MM.1S (cell line): ENCODE measurements around the gene DUSP28.
"Not testable (repeated sequence)": the region's sequence is repeated elsewhere in the genome, so short reads cannot be mapped to it uniquely, and the experiment has no call there.

Experiments used
- DNase-seq: peaks from one replicate; pipeline ENCODE4 v3.0.0-alpha.2; 2015
- H2AFZ ChIP-seq: fragments of 300-600 bp; sonication (generic); 2 replicates; pipeline ENCODE4 v1.6.0; 2016; ENCODE audit warnings: antibody characterized with exemption, low read length
- H3F3A ChIP-seq: fragments of 300-600 bp; sonication (generic); 2 replicates; pipeline ENCODE4 v1.6.1; 2016; ENCODE audit warnings: mild to moderate bottlenecking, antibody characterized with exemption, low read length, moderate library complexity, mixed read lengths; ENCODE audit not compliant: insufficient read depth
- H3K27ac ChIP-seq: fragments of 300-600 bp; sonication (generic); 2 replicates; pipeline ENCODE4 v1.5.1; 2016; ENCODE audit warnings: mild to moderate bottlenecking, low read length
- H3K27me3 ChIP-seq: fragments of 300-600 bp; sonication (generic); replicated peaks from 2 replicates; pipeline ENCODE4 v1.6.0; 2016; ENCODE audit warnings: low read length; ENCODE audit not compliant: insufficient read depth
- H3K36me3 ChIP-seq: fragments of 300-600 bp; sonication (generic); replicated peaks from 2 replicates; pipeline ENCODE4 v1.6.1; 2016; ENCODE audit warnings: mild to moderate bottlenecking, low read length, mixed read lengths; ENCODE audit not compliant: insufficient read depth
- H3K4me1 ChIP-seq: fragments of 300-600 bp; sonication (generic); 2 replicates; pipeline ENCODE4 v1.6.1; 2016; ENCODE audit warnings: low read length, mixed read lengths
- H3K4me2 ChIP-seq: fragments of 300-600 bp; sonication (generic); 2 replicates; pipeline ENCODE4 v1.6.0; 2016; ENCODE audit warnings: low read depth, low read length
- H3K4me3 ChIP-seq: fragments of 300-600 bp; sonication (generic); 2 replicates; pipeline ENCODE4 v1.5.1; 2016; ENCODE audit warnings: low read length, mixed read lengths
- H3K79me2 ChIP-seq: fragments of 300-600 bp; sonication (generic); 2 replicates; pipeline ENCODE4 v1.6.1; 2016; ENCODE audit warnings: mixed run types, low read length, mixed read lengths
- H3K9ac ChIP-seq: fragments of 300-600 bp; sonication (generic); 2 replicates; pipeline ENCODE4 v1.6.1; 2016; ENCODE audit warnings: low read length, mixed read lengths
- H3K9me2 ChIP-seq: fragments of 300-600 bp; sonication (generic); replicated peaks from 2 replicates; pipeline ENCODE4 v1.6.1; 2016; ENCODE audit warnings: mild to moderate bottlenecking, low read length, mixed read lengths; ENCODE audit not compliant: insufficient read depth
- H3K9me3 ChIP-seq: fragments of 300-600 bp; sonication (generic); replicated peaks from 2 replicates; pipeline ENCODE4 v1.6.1; 2016; ENCODE audit warnings: mild to moderate bottlenecking, low read length, mixed read lengths; ENCODE audit not compliant: insufficient read depth
- H4K20me1 ChIP-seq: fragments of 300-600 bp; sonication (generic); 2 replicates; pipeline ENCODE4 v1.6.1; 2016; ENCODE audit warnings: mild to moderate bottlenecking, low read length, moderate library complexity, mixed read lengths; ENCODE audit not compliant: insufficient read depth
- CTCF ChIP-seq: fragments of 300-600 bp; sonication (generic); IDR thresholded peaks from 2 replicates; pipeline ENCODE4 v1.5.1; 2016; ENCODE audit warnings: antibody characterized with exemption, low read length, mixed read lengths
- EZH2 ChIP-seq: fragments of 300-600 bp; sonication (generic); optimal IDR thresholded peaks from 2 replicates; pipeline ENCODE3; 2017; ENCODE audit warnings: low read depth, mild to moderate bottlenecking, antibody characterized with exemption, low read length, mixed read lengths
- EZH2phosphoT487 ChIP-seq: fragments of 300-600 bp; sonication (generic); IDR thresholded peaks from 2 replicates; pipeline ENCODE4 v1.6.1; 2018; ENCODE audit warnings: antibody characterized with exemption, low read length

The DUSP28 gene

GRCh38 chr2:240519396-240520129 lies 40.6 kb upstream of the DUSP28 start:
- H3F3A ChIP-seq = 0 out of 2 replicates have a peak, but pooled peaks cover under 1% of the 10 kb centered on the region
- no peak overlapping the region for H3K27ac ChIP-seq
- TF ChIP-seq EZH2phosphoT487 (no peak), EZH2 (no peak), CTCF (no peak)
- H3K36me3 ChIP-seq = peaks cover 3% of the 10 kb centered on the region; the same call in 1 of the 2 replicates
- no peaks in the 10 kb centered on the region for H3K4me1 ChIP-seq
- H3K79me2 ChIP-seq = no peaks in the 10 kb centered on the region
- no peak overlapping the region for H3K4me2 ChIP-seq
- H3K9me2 ChIP-seq = no peaks in the 10 kb centered on the region
- H3K4me3 ChIP-seq = no peak overlapping the region
- H2AFZ ChIP-seq = no peak overlapping the region
- no peaks in the 10 kb centered on the region for H3K27me3 ChIP-seq
- no peaks in the 10 kb centered on the region for H4K20me1 ChIP-seq
- H3K9ac ChIP-seq = no peak overlapping the region
- DNase-seq = no peak
- no peaks in the 10 kb centered on the region for H3K9me3 ChIP-seq

GRCh38 chr2:240520130-240520973 lies 39.8 kb upstream of the DUSP28 start:
- Histone ChIP-seq H3K9me2 (no peaks in the 10 kb centered on the region), H3K9ac (no peak overlapping the region), H3K79me2 (no peaks in the 10 kb centered on the region), H2AFZ (no peak overlapping the region), H4K20me1 (no peaks in the 10 kb centered on the region), H3K9me3 (no peaks in the 10 kb centered on the region), H3K36me3 (peaks cover 3% of the 10 kb centered on the region; the same call in 1 of the 2 replicates), H3K4me1 (no peaks in the 10 kb centered on the region), H3K4me2 (no peak overlapping the region), H3K4me3 (no peak overlapping the region), H3F3A (no peaks in the 10 kb centered on the region), H3K27me3 (no peaks in the 10 kb centered on the region), H3K27ac (no peak overlapping the region)
- no peak for DNase-seq
- no peak for TF ChIP-seq EZH2
- TF ChIP-seq CTCF = no peak
- TF ChIP-seq EZH2phosphoT487 = no peak

- no peaks in the 10 kb centered on the region for H3K79me2 ChIP-seq
- TF ChIP-seq CTCF (no peak), EZH2 (no peak)
- H3K9me2 ChIP-seq = no peaks in the 10 kb centered on the region
- H3K4me3 ChIP-seq = no peak overlapping the region
- H3K9me3 ChIP-seq = no peaks in the 10 kb centered on the region
- H3K4me1 ChIP-seq = no peaks in the 10 kb centered on the region
- no peaks in the 10 kb centered on the region for H4K20me1 ChIP-seq
- H2AFZ ChIP-seq = no peak overlapping the region
- no peaks in the 10 kb centered on the region for H3K27me3 ChIP-seq
- DNase-seq = no peak
- peaks cover 3% of the 10 kb centered on the region; the same call in 1 of the 2 replicates for H3K36me3 ChIP-seq
- no peak overlapping the region for H3K9ac ChIP-seq
- H3K4me2 ChIP-seq = no peak overlapping the region
- H3F3A ChIP-seq = no peaks in the 10 kb centered on the region
- H3K27ac ChIP-seq = no peak overlapping the region
Measured at GRCh38 chr2:240520974-240521350, 39.2 kb upstream of the DUSP28 start.

- DNase-seq, H3K79me2 ChIP-seq, H3K36me3 ChIP-seq, H3K4me2 ChIP-seq, H3K27ac ChIP-seq, H3K4me3 ChIP-seq, H3K9ac ChIP-seq, H3K9me2 ChIP-seq, H3K4me1 ChIP-seq, H2AFZ ChIP-seq, H3F3A ChIP-seq, H3K27me3 ChIP-seq, H4K20me1 ChIP-seq, H3K9me3 ChIP-seq: not testable (repeated sequence)
Measured at GRCh38 chr2:240521885-240522284, 38.3 kb upstream of the DUSP28 start.
